HepG2 (cell line): ENCODE data around the gene CCL16. TPM values are rescaled to one million over a fixed set of nuclear protein-coding genes. Genes with fewer than 3 reads are reported as not detected.
A peak's percentile ranks its signal among the peaks of the same experiment; 100 is the strongest.

Experiments used
- AFF4 ChIP-seq: sonication (generic); formaldehyde crosslinking; IDR thresholded peaks from 2 replicates; pipeline ENCODE4 v1.4.0; 2020; ENCODE audit warnings: missing genetic modification reagents
- ASH2L ChIP-seq: fragments of 300-600, 200-600 bp; sonication (generic); IDR thresholded peaks from 2 replicates; pipeline ENCODE4 v1.7.0; 2017; ENCODE audit warnings: low read depth, mild to moderate bottlenecking, moderate library complexity, mixed read lengths, low read length; ENCODE audit not compliant: insufficient read length
- ATF2 ChIP-seq: sonication (generic); formaldehyde crosslinking; IDR thresholded peaks from 2 replicates; pipeline ENCODE4 v1.4.0; 2020; ENCODE audit warnings: missing genetic modification reagents
- ATRX ChIP-seq: sonication (generic); formaldehyde crosslinking; IDR thresholded peaks from 2 replicates; pipeline ENCODE4 v1.4.0; 2020; ENCODE audit warnings: missing genetic modification reagents, borderline replicate concordance
- ELF3 ChIP-seq: IDR thresholded peaks from 2 replicates; pipeline ENCODE4 v1.6.1; 2016; ENCODE audit warnings: missing genetic modification reagents, missing compliant biosample characterization
- GATAD1 ChIP-seq: IDR thresholded peaks from 2 replicates; pipeline ENCODE4 v1.6.1; 2016; ENCODE audit warnings: missing genetic modification reagents, missing compliant biosample characterization
- KMT2A ChIP-seq: sonication (generic); formaldehyde crosslinking; IDR thresholded peaks from 2 replicates; pipeline ENCODE4 v1.4.0; 2020; ENCODE audit warnings: missing genetic modification reagents
- MAFF ChIP-seq: IDR thresholded peaks from 2 replicates; pipeline ENCODE4 v1.6.1; 2011; ENCODE audit warnings: low read depth, low read length, improper control_type of control experiment
- NRL ChIP-seq: sonication (generic); formaldehyde crosslinking; IDR thresholded peaks from 2 replicates; pipeline ENCODE4 v1.5.0; 2020; ENCODE audit warnings: missing genetic modification reagents, mild to moderate bottlenecking, moderate library complexity, borderline replicate concordance
- POGZ ChIP-seq: sonication (generic); formaldehyde crosslinking; IDR thresholded peaks from 2 replicates; pipeline ENCODE4 v1.4.0; 2020; ENCODE audit warnings: mild to moderate bottlenecking, missing genetic modification reagents
- RBM39 ChIP-seq: fragments of 200-400 bp; formaldehyde crosslinking; IDR thresholded peaks from one replicate; pipeline ENCODE4 v1.6.1; 2018; ENCODE audit warnings: antibody characterized with exemption, mild to moderate bottlenecking, low read depth, low read length; ENCODE audit not compliant: poor library complexity, severe bottlenecking
- REPIN1 ChIP-seq: sonication (generic); formaldehyde crosslinking; IDR thresholded peaks from 2 replicates; pipeline ENCODE4 v1.8.0; 2022; ENCODE audit warnings: missing genetic modification reagents, low read depth, mild to moderate bottlenecking, borderline replicate concordance
- SKIL ChIP-seq: sonication (generic); formaldehyde crosslinking; IDR thresholded peaks from 2 replicates; pipeline ENCODE4 v1.8.0; 2022; ENCODE audit warnings: missing genetic modification reagents, mild to moderate bottlenecking, moderate library complexity, borderline replicate concordance
- ZFP41 ChIP-seq: sonication (generic); formaldehyde crosslinking; IDR thresholded peaks from 2 replicates; pipeline ENCODE4 v1.4.0; 2020; ENCODE audit warnings: mild to moderate bottlenecking, missing genetic modification reagents, borderline replicate concordance
- ZNF331 ChIP-seq: sonication (generic); formaldehyde crosslinking; IDR thresholded peaks from 2 replicates; pipeline ENCODE4 v1.4.0; 2020; ENCODE audit warnings: missing genetic modification reagents
- ZNF33A ChIP-seq: sonication (generic); formaldehyde crosslinking; IDR thresholded peaks from 2 replicates; pipeline ENCODE4 v1.5.1; 2020; ENCODE audit warnings: missing genetic modification reagents, mild to moderate bottlenecking, moderate library complexity, borderline replicate concordance
- ZNF577 ChIP-seq: sonication (generic); formaldehyde crosslinking; IDR thresholded peaks from 2 replicates; pipeline ENCODE4 v1.4.0; 2020; ENCODE audit warnings: mild to moderate bottlenecking, low read depth, missing genetic modification reagents, borderline replicate concordance
- ZNF589 ChIP-seq: sonication (generic); formaldehyde crosslinking; conservative IDR thresholded peaks from 2 replicates; pipeline ENCODE4 v1.8.0; 2022; ENCODE audit warnings: mild to moderate bottlenecking, moderate library complexity, missing genetic modification reagents
- ZNF766 ChIP-seq: sonication (generic); formaldehyde crosslinking; IDR thresholded peaks from 2 replicates; pipeline ENCODE4 v1.5.0; 2020; ENCODE audit warnings: missing genetic modification reagents, borderline replicate concordance
- ZNF788 ChIP-seq: sonication (generic); formaldehyde crosslinking; IDR thresholded peaks from 2 replicates; pipeline ENCODE4 v1.5.0; 2020; ENCODE audit warnings: mild to moderate bottlenecking, missing genetic modification reagents, borderline replicate concordance
- ZSCAN25 ChIP-seq: sonication (generic); formaldehyde crosslinking; IDR thresholded peaks from 2 replicates; pipeline ENCODE4 v1.8.0; 2022; ENCODE audit warnings: mild to moderate bottlenecking, missing genetic modification reagents
- polyA plus RNA-seq, 8 experiments: library from polyadenylated mRNA; depleted of rRNA in 3 of 8; stranded (reverse) in 7 of 8; unstranded in 1 of 8; fragments of >200 nt; fragmentation: Illumina TruSeq in 4 of 8; extraction: Trizol in 4 of 8; gene quantifications; 2 replicates each; pipeline versions ENCODE4 v1.2.1 to v1.2.3, GENCODE V29; 2011 to 2016; ENCODE audit warnings: low read depth in 4 of 8, missing spikeins in 1 of 8, mixed read lengths in 1 of 8; ENCODE audit not compliant: insufficient read depth in 1 of 8
- total RNA-seq, 5 experiments: library from RNA; depleted of rRNA; stranded (reverse); fragments of >200 nt; fragmentation: Illumina TruSeq; extraction: Trizol; gene quantifications; 2 replicates each; pipeline ENCODE4 v1.2.3, GENCODE V29; 2016; ENCODE audit warnings: low read depth in 1 of 5

Gene CCL16
- total and polyA plus RNA-seq, 2 of the 13 experiments (the other 11 are each of a cell fraction or from before 2014, with no cell fraction given): 2.0 to 14.7 TPM

- TF ChIP-seq SKIL (no peak), ZNF766 (CRISPR knock-in tag) (no peak), ZNF577 (CRISPR knock-in tag) (no peak), GATAD1 (CRISPR knock-in tag) (peak; percentile 35; the same call in 1 of the 2 replicates), ASH2L (peak; percentile 52), AFF4 (CRISPR knock-in tag) (0 out of 2 replicates have a peak, but pooled peaks have one; percentile 16), REPIN1 (CRISPR knock-in tag) (no peak), ATRX (CRISPR knock-in tag) (no peak), ZNF331 (CRISPR knock-in tag) (peak; percentile 57; the same call in 1 of the 2 replicates), KMT2A (CRISPR knock-in tag) (0 out of 2 replicates have a peak, but pooled peaks have one; percentile 37), ZSCAN25 (CRISPR knock-in tag) (peak; percentile 31; the same call in 1 of the 2 replicates), ZFP41 (CRISPR knock-in tag) (no peak), ZNF589 (no peak), ZNF33A (CRISPR knock-in tag) (no peak), RBM39 (no peak), ELF3 (CRISPR knock-in tag) (0 out of 2 replicates have a peak, but pooled peaks have one; percentile 26), POGZ (CRISPR knock-in tag) (peak; percentile 95), ATF2 (CRISPR knock-in tag) (peak; percentile 59; the same call in 1 of the 2 replicates), MAFF (no peak), NRL (no peak), ZNF788 (CRISPR knock-in tag) (no peak)
Measured at GRCh38 chr17:36001862-36002603, 20.7 kb upstream of the CCL16 start (continued).
